Thyroid gland (tissue), 4 donors: ENCODE results near the gene CCSER1. TPM values are rescaled to one million over a fixed set of nuclear protein-coding genes. Genes with fewer than 3 reads are reported as not detected.
A peak's percentile ranks its signal among the peaks of the same experiment; 100 is the strongest.

Source experiments
- DNase-seq, 2 donors: peaks; one replicate each; pipeline ENCODE4 v3.0.0-alpha.2; 2019
- H3K27ac ChIP-seq, 3 donors: fragments of 200-600 bp; sonication (generic); 1 replicate in 2 of 3; 2 replicates in 1 of 3; pipeline ENCODE4 v1.5.1; 2016 to 2019; ENCODE audit warnings: mild to moderate bottlenecking in 1 of 3, moderate library complexity in 1 of 3
- H3K27me3 ChIP-seq: fragments of 200-600 bp; sonication (generic); one replicate; pipeline ENCODE4 v1.5.1; 2019
- H3K36me3 ChIP-seq, 2 donors: fragments of 200-600 bp; sonication (generic); one replicate each; pipeline ENCODE4 v1.5.1; 2016 to 2019
- H3K4me1 ChIP-seq, 2 donors: fragments of 200-600 bp; sonication (generic); one replicate each; pipeline ENCODE4 v1.5.1; 2017 to 2019
- H3K4me3 ChIP-seq, 3 donors: fragments of 200-600 bp; sonication (generic); replicated peaks in 1 of 3; 1 replicate in 2 of 3; 2 replicates in 1 of 3; pipeline ENCODE4 v1.5.1; 2016; ENCODE audit warnings: mild to moderate bottlenecking in 1 of 3
- H3K9me3 ChIP-seq: fragments of 200-600 bp; sonication (generic); one replicate; pipeline ENCODE4 v1.5.1; 2017
- CTCF ChIP-seq, 6 experiments: fragments of 200-600 bp in 3 of 6; fragments of 450-650 bp in 3 of 6; sonication (generic) in 3 of 6; IDR thresholded peaks; one replicate each; pipeline ENCODE4 v1.5.1; 2016 to 2019; ENCODE audit warnings: antibody characterized with exemption in 6 of 6, mild to moderate bottlenecking in 2 of 6, inconsistent platforms in 1 of 6, moderate library complexity in 1 of 6
- POLR2A ChIP-seq, 2 donors: fragments of 450-650 bp; IDR thresholded peaks; one replicate each; pipeline ENCODE4 v1.6.1; 2017; ENCODE audit warnings: antibody characterized with exemption in 2 of 2, mild to moderate bottlenecking in 2 of 2, moderate library complexity in 1 of 2
- WGBS, 2 donors: methylation state at CpG; one replicate each; pipeline ENCODE4 v1.1.5; 2017; 5-methylcytosine and 5-hydroxymethylcytosine counted together
- intact Hi-C: fragments of 100-400 bp; cut with DNase I; formaldehyde crosslinking; loops from one replicate; pipeline ENCODE4 v1.15.1; 2023
- total RNA-seq, 4 donors: library from RNA; depleted of rRNA; stranded (reverse); fragments of >200 nt; gene quantifications; one replicate each; pipeline ENCODE4 v1.2.3, GENCODE V29; 2016

CCSER1 gene
- total RNA-seq, 4 donors from 2014 or later: 37.7 to 52.3 (median 43.3) TPM

GRCh38 chr4:90415116-90415515 lies 287.9 kb downstream of the CCSER1 start:
- no peaks in the 10 kb centered on the region for H3K36me3 ChIP-seq
- intact Hi-C loops: no loop called here
- H3K4me1 ChIP-seq: no peaks in the 10 kb centered on the region
- H3K9me3 ChIP-seq: no peaks in the 10 kb centered on the region
- no peak for DNase-seq
- H3K27ac ChIP-seq: no peak overlapping the region
- 88 to 91% methylated on average over 5 of the region's 5 CpGs for WGBS, 2 donors
- no peaks in the 10 kb centered on the region for H3K27me3 ChIP-seq
- TF ChIP-seq CTCF (IDR thresholded peaks at IDR 0.05) (no peak), POLR2A (IDR thresholded peaks at IDR 0.05) (no peak)
- no peak overlapping the region for H3K4me3 ChIP-seq

GRCh38 chr4:90419124-90419711 lies 292.0 kb downstream of the CCSER1 start:
- intact Hi-C loops: no loop called here
- no peak for DNase-seq
- WGBS, 2 donors: 1 to 3% methylated on average over 2 of the region's 2 CpGs
- H3K9me3 ChIP-seq: no peaks in the 10 kb centered on the region
- no peak overlapping the region for H3K4me3 ChIP-seq
- no peaks in the 10 kb centered on the region for H3K27me3 ChIP-seq
- H3K36me3 ChIP-seq: no peaks in the 10 kb centered on the region
- no peak overlapping the region for H3K27ac ChIP-seq
- H3K4me1 ChIP-seq: no peaks in the 10 kb centered on the region
- TF ChIP-seq POLR2A (IDR thresholded peaks at IDR 0.05): no peak
- TF ChIP-seq CTCF (IDR thresholded peaks at IDR 0.05): peak in 4 of 6 experiments; percentile 33 to 78 (median 67)

DNA sequence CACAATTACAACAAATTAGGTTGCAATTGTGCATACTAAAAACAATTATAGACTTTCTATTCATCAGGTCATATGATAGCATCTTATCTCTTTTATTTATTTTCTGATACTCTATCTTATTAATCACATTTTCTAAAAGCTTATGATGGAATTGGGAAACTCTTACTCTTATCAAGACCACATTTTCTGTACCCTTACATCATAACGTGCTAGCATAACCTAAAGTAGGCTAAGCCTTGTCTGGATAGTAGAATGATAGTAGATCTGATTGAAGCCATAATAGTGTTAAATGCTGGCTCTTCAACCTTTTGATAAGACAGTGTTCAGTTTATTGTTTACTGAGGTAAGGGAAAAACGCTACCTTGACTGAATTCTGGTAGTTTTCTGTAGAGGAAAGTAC lies 294.0 kb downstream of the CCSER1 start:
- Histone ChIP-seq H3K27ac (no peak overlapping the region), H3K36me3 (no peaks in the 10 kb centered on the region), H3K27me3 (no peaks in the 10 kb centered on the region), H3K4me3 (no peak overlapping the region), H3K4me1 (no peaks in the 10 kb centered on the region), H3K9me3 (no peaks in the 10 kb centered on the region)
- intact Hi-C loops: no loop called here
- no peak for DNase-seq
- 84 to 86% methylated on average over 2 of the region's 2 CpGs for WGBS, 2 donors
- TF ChIP-seq CTCF (IDR thresholded peaks at IDR 0.05) (no peak), POLR2A (IDR thresholded peaks at IDR 0.05) (no peak)

DNA sequence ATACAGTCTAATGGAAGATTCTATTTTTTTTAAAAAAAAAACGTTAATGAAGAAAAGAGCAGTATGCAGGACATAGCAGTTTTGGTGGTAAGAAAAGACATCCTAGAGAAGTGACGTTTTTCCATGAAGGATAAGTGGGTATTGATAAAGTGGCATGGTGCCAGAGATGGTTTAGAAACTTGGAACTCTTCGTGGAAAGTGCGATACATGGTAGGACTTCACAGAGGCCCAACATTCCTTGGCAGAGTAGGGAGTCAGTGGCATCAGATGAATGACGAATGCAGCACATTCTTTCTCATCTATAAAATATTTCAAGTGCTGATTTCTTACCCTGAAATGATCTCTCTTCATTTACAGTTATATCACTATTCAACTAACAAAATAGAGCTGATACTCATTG lies 298.7 kb downstream of the CCSER1 start:
- TF ChIP-seq POLR2A (IDR thresholded peaks at IDR 0.05) (no peak), CTCF (IDR thresholded peaks at IDR 0.05) (no peak)
- intact Hi-C loops: no loop called here
- 80 to 85% methylated on average over 5 of the region's 5 CpGs for WGBS, 2 donors

DNA sequence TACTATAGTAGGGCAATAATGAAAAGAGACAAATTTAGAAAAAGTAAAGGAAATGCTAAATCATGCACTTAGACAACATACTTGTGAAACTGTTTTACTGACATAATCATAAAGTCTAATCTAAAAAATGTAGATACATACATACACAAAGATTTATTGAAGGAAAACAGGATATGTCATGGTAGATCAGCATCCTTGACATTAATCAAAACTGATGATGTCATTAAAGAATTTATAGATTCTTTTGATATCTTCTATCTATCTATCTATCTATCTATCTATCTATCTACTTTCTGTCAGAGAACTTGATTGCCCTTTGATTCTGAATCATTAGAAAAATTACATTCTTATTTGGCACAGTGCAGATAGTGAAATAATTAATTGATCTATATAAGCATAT lies 311.3 kb downstream of the CCSER1 start:
- intact Hi-C loops: no loop called here
- TF ChIP-seq CTCF (IDR thresholded peaks at IDR 0.05): no peak
- H3K36me3 ChIP-seq: no peaks in the 10 kb centered on the region
- no peak for DNase-seq
- no peaks in the 10 kb centered on the region for H3K27me3 ChIP-seq
- no peaks in the 10 kb centered on the region for H3K4me1 ChIP-seq
- H3K9me3 ChIP-seq: no peaks in the 10 kb centered on the region
- no peak overlapping the region for H3K4me3 ChIP-seq
- H3K27ac ChIP-seq: no peak overlapping the region

More for the DNA sequence above, 298.7 kb downstream of the CCSER1 start:
- Histone ChIP-seq H3K4me1 (no peaks in the 10 kb centered on the region), H3K9me3 (no peaks in the 10 kb centered on the region), H3K4me3 (no peak overlapping the region), H3K36me3 (no peaks in the 10 kb centered on the region), H3K27me3 (no peaks in the 10 kb centered on the region), H3K27ac (no peak overlapping the region)
- no peak for DNase-seq
